Activated CD4-positive, alpha-beta T cell treated with anti-CD3 and anti-CD28 coated beads, Interleukin-2, amount 50 U/mL, for 1 hour (primary cell): ENCODE data around the gene RAB18.
"Not testable (repeated sequence)": the region's sequence is repeated elsewhere in the genome, so short reads cannot be mapped to it uniquely, and the experiment has no call there.

Experiments
- DNase-seq: peaks from one replicate; pipeline ENCODE4 v3.0.0-alpha.2; 2020

Gene RAB18

DNA sequence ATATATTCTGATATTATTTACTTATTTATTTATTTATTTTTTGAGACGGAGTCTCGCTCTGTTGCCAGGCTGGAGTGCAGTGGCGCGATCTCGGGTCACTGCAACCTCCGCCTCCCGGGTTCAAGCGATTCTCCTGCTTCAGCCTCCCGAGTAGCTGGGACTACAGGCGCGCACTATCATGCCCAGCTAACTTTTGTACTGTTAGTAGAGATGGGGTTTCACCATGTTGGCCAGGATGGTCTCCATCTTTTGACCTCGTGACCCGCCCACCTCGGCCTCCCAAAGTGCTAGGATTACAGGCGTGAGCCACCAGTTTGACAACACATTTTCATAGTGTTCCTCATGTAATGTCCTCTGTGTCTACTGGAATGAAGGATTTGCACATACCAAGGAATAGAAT, 1.4 kb downstream of the RAB18 start:
- DNase-seq = not testable (repeated sequence)

DNA sequence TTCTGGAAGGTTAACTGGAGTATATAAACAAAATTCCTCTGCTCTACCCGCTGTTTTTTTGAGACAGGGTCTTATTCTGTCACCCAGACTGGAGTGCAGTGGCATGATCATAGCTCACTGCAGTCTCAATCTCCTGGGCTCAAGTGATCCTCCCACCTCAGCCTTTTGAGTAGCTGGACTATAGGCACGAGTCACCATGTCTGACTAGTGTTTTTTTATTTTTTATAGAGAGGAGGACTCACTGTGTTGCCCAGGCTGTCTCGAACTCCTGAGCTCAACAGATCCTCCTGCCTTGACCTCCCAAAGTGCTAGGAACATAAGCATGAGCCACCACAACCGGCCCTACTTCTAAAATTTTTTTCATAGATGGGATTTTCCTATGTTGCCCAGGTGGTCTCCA, 2.2 kb downstream of the RAB18 start:
- no peak for DNase-seq

DNA sequence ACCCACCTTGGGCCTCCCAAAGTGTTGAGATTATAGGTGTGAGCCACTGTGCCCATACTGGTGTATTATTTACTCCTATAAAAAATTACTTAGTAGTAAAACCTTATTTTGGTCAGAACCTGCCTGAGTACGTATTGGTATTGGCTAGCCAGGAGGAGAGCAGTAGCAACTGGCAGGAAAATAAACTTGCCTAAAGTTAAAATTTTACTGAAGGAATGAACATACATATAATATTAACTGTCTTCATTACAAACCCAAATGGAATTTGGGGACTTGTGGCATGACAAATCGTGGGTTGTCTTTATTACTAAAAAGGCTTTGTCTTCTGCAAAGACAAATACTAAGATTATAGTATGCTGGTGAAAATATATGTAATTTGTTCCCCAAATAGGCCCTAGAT, 8.4 kb downstream of the RAB18 start:
- DNase-seq = no peak

DNA sequence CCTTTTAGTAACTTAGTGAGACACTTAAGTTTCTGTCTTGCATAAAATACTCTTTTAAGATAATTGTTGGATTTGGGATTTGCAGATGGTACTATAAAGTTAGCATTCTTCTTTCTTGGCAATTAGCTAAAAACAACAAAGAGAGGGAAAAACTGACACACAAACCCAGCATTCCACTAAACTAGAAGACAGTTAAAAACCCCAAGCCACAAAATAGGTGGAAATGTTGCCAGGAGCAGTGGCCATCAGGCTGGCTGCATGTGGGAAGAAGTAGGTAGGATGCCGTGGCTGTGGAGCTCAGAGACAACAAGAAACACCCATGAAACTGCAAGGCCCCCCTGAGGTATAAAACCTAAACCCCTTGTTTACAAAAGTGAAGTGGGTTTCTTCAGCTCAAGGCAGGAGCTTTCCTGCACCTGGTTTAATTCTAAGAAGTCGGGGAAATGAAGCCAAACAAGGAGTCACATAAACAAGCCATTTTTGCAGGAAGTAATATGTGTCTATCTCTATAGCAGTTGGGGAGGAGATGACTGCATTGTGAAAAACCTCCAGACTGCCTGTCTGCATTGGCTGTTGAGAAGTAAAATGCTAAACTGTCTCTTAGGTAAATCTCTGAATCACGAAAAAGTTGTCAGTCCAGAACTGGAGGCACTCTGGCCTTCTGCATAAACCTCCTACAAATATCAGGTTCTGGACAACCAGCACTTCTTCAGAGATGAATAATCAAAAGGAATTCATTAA, 9.5 kb downstream of the RAB18 start:
- DNase-seq = no peak

DNA sequence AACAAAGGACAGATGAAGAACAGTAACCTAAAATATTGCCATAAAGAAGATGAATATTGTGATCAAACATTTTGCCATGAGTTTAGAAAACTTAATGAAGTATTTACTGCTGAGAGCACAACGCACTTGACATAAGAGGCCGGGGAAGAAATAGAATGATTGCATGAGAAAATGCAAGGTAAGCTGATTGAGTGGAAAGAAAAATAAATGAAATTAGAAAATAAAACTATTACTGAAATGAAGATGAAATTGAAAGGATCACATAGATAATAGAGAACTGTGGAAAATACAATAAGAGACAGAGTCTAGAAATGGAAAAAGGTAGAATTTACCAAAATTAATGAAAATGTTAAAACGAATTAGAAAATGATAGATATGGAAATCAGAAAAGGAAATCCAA, 10.1 kb downstream of the RAB18 start:
- DNase-seq = no peak

DNA sequence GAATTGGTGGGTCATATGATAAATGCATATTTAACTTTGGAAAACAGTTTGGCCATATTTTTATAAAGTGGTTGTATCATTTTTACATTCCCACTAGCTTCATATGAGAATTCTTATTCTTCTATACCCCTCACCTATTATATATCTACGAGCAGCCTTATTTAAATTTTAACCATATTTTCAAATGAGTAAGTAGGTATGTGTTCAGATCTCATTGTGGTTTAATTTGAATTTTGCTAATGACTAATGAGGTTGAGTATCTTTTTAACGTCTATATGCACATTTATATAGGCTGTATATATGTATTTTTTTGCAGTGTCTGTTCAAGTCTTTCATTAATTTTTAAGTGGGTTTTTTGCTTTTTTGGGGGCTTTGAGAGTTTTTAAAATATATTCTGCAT, 14.2 kb downstream of the RAB18 start:
- DNase-seq = no peak

DNA sequence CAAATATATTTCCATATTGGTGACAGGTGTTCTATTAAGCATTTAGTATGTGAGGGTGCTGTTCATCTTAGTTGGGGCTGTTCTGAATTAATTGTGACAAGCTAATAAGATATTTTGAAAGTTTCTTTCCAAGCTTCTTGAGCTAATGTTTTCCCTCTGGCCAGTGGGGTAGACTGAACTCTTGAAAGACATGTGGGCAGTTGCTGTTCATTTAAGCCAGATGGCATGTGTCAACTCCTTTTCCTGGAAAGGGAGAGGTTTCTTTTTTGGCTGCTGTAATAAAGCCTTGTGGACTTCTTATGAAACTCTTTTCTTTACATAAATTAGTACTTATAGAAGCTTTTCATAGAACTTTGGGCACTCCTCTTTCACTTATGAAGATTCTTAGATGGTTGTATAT, 21.7 kb downstream of the RAB18 start:
- DNase-seq = no peak

DNA sequence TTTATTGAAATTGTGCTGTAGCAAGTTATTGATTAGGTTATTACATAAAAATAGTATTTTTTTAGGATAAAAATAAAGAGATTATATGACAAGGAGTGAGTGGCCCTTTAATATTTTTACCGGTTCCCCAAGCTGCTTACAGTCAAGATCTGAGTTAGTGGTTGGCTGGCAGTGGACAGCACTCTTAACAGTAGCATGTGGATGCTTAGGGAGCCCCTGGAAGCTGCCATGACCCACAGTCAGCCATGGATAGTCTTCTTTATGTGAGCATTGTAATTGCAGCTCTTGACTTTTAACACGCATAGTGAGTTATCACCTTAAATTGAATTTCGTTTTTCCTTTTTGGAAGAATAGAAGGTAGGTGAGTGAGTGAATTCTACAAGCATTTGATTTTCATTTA, 22.1 kb downstream of the RAB18 start:
- no peak for DNase-seq

DNA sequence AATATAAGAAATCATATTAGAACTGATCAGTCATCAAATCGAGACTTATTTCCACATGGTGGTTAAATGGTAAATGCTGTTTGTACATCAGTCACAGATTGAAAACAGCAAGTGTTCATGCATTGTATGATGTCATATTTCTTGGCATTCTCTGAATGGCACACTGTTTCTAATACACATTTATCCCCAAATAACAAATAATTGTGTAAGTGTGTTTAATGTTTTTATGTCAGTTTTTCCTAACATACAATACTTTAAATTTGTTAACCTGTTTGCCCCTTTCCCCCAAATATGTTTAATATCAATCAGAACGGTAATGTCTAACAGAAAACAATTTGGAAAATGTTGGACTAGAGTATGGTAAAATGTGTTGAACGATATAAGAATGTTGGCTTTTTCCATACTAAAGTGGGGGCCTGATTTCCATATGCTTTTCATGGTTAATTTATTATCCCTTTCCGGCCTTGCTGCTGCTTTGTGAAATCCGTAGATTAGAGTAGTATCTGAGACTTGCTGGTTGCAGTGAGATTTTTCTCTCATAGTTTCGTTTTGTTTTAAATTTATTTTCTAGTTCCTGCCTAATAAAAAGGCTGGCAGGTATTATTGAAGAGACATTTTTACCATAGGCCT, 23.7 kb downstream of the RAB18 start:
- DNase-seq = no peak

DNA sequence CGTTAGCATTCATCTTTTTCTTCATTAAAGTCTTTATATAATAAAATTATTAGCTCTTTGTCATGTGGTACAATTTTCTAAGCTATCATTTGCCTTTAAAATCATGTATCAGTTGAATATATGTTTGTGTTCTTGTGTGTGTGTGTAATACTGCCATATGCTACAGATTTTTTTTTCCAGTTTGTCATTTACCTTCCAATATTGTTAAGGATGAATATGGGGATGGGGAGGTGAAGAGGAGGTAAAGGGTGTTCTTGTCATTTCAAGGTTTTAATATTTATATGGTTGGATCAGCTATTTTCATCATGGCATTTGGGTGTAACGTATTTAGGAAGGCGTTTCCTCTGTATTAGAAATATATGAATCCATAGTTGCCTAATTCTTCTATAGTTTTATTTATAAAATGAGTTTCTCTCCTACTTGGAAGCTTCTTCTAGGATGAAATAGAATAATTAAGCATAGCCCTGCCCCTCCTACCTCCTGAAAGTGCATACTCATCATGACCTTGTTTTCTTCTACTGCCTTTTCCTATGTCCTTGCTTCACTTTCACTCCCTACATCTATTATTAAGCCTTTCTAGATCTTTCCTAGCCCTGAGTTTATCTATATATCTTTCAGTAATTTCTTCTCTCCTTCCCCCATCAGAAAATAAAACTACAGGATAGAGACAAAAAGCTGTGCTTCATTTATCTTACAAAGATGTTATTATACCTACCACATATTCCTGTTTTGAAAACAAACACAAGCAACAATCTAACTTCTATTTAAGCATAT, 25.1 kb downstream of the RAB18 start:
- DNase-seq = no peak

DNA sequence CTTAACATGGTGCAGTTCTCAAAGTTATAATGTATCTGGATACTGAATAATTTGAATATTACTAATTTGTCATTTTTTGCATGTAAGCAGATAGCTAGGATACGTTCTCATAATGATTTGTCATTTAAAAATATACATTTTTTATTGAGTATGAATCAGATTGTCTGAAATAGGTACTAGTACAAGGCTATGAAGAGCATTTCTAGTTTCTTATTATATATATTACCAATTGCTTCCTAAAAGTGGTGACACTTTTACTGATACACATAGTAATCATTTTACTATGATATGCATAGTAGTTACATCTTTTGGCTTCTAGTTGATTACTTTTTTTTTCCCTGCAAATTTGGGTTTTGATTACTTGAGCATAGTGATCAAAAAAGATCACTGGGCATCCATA, 26.4 kb downstream of the RAB18 start:
- no peak for DNase-seq

DNA sequence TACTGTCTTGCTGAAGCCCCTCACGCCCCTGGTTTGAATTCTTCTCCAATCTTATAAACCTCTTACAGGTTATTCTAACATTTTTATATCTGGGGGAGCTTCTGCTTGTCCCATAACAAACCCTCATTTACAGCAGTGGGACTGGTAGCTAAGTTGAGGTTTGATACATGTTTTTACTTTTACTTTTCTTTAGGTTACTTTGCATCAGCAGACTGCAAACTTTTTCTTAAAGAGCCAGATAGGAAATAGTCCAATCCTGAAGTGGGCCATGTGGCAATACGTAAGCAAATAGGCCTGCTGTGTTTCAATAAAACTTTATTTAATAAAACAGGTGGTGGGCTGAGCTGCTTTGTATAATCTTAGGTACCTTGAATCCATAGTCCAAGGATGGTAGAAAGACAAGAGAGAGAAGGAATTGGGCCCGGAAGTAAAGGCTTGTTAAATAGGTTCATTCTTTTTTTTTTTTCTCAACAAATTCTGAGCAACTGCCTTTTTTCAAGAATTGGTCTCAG, 27.3 kb downstream of the RAB18 start:
- DNase-seq = no peak

DNA sequence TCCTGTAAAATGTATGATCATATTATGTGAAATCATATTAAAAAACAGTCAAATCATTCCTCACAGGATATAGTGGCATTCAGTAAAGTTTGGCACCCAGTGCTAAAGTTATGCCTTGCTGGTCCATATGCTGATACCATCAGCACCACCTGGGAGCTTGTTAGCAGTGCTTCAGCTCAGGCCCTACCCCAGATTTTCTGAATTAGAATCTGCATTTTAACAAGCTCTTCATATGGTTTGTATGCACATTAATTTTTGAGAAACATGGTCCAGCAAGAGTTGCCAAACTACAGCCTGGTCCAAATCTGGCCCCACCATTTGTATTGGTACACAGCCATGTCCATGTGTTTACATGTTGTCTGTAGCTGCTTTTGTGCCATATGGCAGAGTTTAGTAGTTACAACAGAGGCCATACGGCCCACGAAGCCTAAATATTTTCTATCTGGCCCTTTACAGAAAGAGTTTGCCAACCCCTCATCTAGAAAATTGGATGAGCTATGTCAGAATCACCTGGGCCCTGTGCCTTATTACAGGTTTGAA, 30.1 kb downstream of the RAB18 start:
- DNase-seq = no peak

DNA sequence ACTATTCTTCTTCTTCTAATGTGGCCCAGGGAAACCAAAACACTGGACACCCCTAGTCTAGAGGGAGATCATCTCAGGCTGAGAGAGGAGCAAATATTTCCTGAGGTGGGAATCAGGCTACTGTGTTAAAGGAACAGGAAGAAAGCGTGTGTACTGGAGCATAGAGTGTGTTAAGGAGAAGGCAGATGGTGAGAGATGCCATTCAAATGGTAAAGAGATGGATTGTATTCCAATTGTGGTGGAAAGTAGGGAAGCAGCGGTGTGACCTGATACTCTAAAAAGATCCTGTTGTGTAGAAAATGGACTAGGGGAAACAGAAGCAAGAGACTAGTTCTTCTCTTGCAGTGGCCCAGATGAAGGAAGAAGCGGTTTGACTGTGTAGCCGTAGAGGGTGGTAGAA, 31.2 kb downstream of the RAB18 start:
- no peak for DNase-seq

DNA sequence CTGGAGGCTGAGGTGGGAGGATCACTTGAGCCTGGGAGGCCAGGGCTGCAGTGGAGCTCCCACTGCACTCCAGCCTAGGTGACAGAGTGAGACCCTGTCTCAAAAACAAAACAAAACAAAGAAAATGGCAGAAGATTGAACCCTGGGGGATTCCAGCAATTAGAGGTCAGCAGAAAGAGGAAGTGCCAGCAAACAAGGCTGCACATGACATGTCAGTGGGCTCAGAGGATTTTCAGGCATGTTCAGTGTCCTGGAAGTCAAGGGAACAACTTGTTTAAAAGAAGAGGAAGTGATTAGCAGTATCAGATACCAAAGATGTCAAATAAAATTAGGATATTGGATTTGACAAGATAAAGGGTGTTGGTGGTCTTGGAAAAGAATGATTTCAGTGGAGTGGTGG, 32.3 kb downstream of the RAB18 start:
- no peak for DNase-seq

DNA sequence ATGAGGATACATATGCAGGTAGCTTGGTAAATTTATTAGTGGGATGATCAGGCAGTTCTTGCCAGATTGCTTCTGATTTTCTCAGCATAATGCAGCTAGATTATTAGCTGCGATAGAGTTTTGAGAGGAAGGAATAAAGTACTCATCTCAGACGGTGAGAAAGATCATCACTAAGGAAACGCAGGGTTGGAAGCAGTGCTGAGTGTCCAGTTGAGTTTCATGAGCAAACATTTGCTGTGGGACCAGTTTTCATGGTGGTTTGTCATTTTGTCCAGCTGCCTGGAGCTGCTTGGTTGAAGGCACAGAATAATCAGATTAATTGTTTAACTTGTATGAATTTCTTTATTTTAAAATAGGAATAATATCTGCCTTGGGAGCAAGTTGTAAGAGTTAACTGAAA, 33.1 kb downstream of the RAB18 start:
- no peak for DNase-seq

DNA sequence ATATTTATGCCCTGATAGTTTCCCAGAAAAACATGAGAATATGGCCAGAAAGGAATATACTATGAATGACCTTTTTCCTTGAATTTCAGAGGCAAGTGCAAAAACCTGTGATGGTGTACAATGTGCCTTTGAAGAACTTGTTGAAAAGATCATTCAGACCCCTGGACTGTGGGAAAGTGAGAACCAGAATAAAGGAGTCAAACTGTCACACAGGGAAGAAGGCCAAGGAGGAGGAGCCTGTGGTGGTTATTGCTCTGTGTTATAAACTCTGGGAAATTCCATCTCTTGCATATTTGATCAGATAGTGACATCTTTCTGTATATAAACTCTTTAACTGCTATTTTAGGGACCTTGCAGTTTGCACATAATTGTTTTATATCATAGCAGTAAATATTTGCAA, 33.7 kb downstream of the RAB18 start:
- no peak for DNase-seq

DNA sequence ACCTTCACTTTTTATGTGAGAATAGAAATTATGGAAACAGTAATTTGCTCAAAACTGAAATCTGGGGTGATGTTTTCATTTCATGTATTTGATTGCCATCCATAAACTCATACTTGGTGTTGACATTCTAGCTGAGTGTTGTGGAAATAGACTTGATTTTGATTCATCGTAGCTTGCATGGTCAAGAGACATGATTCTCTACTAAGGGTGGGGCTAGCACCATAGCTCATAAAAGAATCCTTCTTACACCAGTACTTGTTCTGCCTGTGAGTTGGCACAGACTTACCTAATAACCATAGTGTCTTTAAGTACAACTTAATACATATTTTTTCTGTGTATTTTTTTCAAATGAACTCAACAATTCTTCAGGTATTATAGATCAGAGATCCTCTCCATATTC, 36.6 kb downstream of the RAB18 start:
- DNase-seq = no peak

DNA sequence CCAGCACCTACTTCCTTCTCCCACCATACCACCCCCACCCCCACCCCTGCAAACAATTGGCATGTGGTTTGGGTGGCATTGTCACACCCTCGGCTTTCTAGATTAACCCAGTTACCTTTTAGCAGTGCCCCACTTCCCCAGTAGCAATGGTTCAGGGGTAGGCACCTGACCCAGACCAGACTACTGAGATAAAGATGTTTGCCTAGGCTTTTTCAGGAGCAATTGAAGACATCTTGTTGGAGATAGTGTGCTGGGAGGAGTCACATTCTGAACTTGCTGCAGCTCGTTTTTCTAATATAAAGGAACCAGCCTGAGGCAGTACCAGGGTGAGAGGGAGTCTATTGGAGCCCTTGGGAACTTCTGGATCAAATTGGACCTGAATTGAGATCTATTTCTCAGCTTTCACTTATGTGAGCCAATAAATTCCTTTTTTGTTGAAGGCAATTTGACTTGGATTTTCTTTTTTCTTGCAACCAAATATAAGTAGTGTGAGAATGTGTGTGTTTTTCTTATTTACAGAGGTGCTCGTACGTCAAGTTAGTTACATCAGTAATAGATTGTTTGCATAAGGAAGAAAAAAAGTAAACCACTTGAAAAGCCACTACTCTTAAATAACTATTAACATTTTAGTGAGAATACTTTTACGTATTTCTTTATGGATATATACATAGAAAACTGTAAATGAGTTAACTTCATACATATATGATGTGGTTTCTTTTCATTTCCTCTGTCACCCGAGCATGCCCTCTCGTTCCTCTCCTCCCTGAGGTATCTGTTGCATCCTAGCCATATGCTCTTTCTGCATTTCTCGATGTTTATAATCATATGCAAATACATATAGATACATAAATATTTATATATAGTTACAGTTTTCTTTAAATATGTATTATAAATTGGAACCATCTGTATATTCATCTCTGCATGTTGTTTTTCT, 38.0 kb downstream of the RAB18 start:
- DNase-seq = no peak

DNA sequence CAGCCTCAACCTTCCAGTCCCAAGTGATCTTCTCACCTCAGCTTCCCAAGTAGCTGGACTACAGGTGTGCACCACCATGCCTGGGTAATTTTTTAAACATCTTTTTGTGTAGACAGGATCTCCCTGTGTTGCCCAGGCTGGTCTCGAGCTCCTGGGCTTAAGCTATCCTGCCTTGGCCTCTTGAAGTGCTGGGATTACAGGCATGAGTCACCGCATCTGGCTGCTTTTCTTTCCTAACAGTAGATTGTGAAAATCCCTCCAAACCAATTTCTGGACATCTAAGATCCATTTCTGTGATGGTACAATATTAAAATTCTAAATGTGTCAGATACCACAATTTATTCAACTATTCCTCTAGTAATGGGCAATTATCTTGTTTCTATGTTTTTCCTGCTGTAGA, 38.7 kb downstream of the RAB18 start:
- no peak for DNase-seq

DNA sequence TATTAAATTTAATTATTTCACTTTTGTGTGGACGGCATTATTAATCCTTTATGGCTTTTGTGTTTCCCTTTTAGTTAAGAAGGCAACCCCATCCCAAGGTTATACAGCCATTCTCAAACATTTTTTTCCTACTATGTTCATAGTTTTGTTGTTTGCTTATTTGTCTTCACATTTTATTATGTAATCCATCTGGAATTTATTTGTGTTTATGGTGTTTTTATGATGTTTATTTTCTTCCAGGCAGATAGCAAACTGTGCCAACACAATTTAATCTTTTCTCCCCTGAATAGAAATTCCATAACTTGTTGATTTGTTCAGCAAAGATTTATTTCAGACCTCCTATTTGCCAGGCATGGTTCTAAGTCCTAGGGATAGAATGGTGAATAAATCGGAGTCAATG, 42.9 kb downstream of the RAB18 start:
- DNase-seq = no peak

DNA sequence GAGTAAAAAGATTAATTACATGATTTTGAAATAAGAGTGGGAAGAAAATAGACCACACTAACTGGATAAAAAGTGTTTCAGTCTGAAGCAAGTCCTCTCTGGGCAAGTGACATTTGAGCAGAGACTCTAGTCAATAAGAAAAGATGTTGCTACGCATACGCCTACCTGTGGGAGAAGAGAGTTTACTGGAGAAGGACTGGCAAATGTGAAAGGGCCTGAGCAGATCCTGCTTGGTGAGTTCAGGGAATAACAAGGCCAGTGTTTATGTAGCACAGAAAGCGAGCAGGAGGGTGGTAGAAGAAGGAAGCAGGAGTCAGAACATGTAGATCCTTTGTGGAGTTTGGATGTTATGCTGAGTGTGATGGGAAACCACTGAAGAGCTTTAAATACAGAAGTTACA, 43.4 kb downstream of the RAB18 start:
- DNase-seq = no peak

DNA sequence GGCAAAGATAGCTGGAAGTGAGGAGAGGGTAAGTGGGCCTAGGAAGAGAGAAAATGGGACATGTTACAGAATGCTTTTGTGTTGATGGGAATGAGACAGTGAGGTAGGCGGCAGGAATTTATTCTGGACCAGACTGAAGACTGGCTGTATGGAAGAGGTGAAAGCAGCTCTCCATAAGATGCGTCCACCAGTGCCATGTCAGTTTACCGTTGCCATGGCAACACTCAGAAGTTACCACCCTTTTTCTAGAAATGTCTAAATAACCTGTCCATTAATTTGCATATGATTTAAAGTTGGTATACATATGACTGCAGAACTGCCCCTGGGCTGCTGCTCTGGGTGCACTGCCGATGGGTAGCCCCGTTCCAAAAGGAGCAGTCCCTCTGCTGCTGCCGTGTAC, 46.7 kb downstream of the RAB18 start:
- DNase-seq = no peak
